Measurements from ENCODE around the gene GPR3.

The GPR3 gene

GRCh38 chr1:27392096-27392777 lies at the start of gene GPR3:
TSS of gene GPR3 (plus strand) at chr1:27392622. CDS start at chr1:27393799, 1,177 bp downstream.
- peak; percentile 49; the same call in 1 of the 2 replicates for TF ChIP-seq CTCF (conservative IDR thresholded peaks at IDR 0.05; ENCODE audit: low read depth, low read length)
- no peaks in the 10 kb centered on the region for H3K79me2 ChIP-seq (ENCODE audit: insufficient read depth, low read depth)
- no peaks in the 10 kb centered on the region; the same call in 1 of the 2 replicates for H3K27me3 ChIP-seq (ENCODE audit: insufficient read depth, low read depth)
- peak within 1 kb of the TSS; percentile 48 for H3K4me3 ChIP-seq (IDR thresholded peaks at IDR 0.05; ENCODE audit: insufficient read depth, low read depth, low read length)
- no peaks in the 10 kb centered on the region for H3K36me3 ChIP-seq (ENCODE audit: insufficient read depth)
- peaks cover 7% of the 10 kb centered on the region for H3K4me1 ChIP-seq (ENCODE audit: low read depth, poor library complexity, severe bottlenecking)
- peak within 1 kb of the TSS; percentile 90 for H2AFZ ChIP-seq (ENCODE audit: low read depth)
- H4K20me1 ChIP-seq (ENCODE audit: insufficient read depth) = no peaks in the 10 kb centered on the region
- peak within 1 kb of the TSS; percentile 69 for H3K9ac ChIP-seq
- H3K27ac ChIP-seq = no peak within 1 kb of the TSS
- H3K4me2 ChIP-seq = peak within 1 kb of the TSS; percentile 96

- no peak overlapping the region for H3K4me3 ChIP-seq (IDR thresholded peaks at IDR 0.05; ENCODE audit: insufficient read depth, low read depth, low read length)
- no peak overlapping the region for H3K27ac ChIP-seq
- no peaks in the 10 kb centered on the region for H3K79me2 ChIP-seq (ENCODE audit: insufficient read depth, low read depth)
- no peak overlapping the region for H3K4me2 ChIP-seq
- TF ChIP-seq CTCF (conservative IDR thresholded peaks at IDR 0.05; ENCODE audit: low read depth, low read length) = no peak
- H3K27me3 ChIP-seq (ENCODE audit: insufficient read depth, low read depth) = no peaks in the 10 kb centered on the region
- no peak overlapping the region for H2AFZ ChIP-seq (ENCODE audit: low read depth)
- H3K9ac ChIP-seq = no peak overlapping the region
- no peaks in the 10 kb centered on the region for H4K20me1 ChIP-seq (ENCODE audit: insufficient read depth)
- no peaks in the 10 kb centered on the region for H3K4me1 ChIP-seq (ENCODE audit: low read depth, poor library complexity, severe bottlenecking)
- H3K36me3 ChIP-seq (ENCODE audit: insufficient read depth) = no peaks in the 10 kb centered on the region
These were observed 49.4 kb upstream of the GPR3 start for GRCh38 chr1:27342778-27343638.

GRCh38 chr1:27343639-27344025 lies 48.8 kb upstream of the GPR3 start:
- Histone ChIP-seq H2AFZ (ENCODE audit: low read depth) (no peak overlapping the region), H3K36me3 (ENCODE audit: insufficient read depth) (no peaks in the 10 kb centered on the region), H3K9ac (no peak overlapping the region), H3K4me3 (IDR thresholded peaks at IDR 0.05; ENCODE audit: insufficient read depth, low read depth, low read length) (no peak overlapping the region), H3K27ac (no peak overlapping the region), H3K4me1 (ENCODE audit: low read depth, poor library complexity, severe bottlenecking) (no peaks in the 10 kb centered on the region), H3K4me2 (no peak overlapping the region), H3K27me3 (ENCODE audit: insufficient read depth, low read depth) (no peaks in the 10 kb centered on the region), H4K20me1 (ENCODE audit: insufficient read depth) (no peaks in the 10 kb centered on the region), H3K79me2 (ENCODE audit: insufficient read depth, low read depth) (no peaks in the 10 kb centered on the region)
- TF ChIP-seq CTCF (conservative IDR thresholded peaks at IDR 0.05; ENCODE audit: low read depth, low read length) = no peak

- TF ChIP-seq CTCF (conservative IDR thresholded peaks at IDR 0.05; ENCODE audit: low read depth, low read length) = no peak
- no peaks in the 10 kb centered on the region for H3K79me2 ChIP-seq (ENCODE audit: insufficient read depth, low read depth)
- H3K27ac ChIP-seq = no peak overlapping the region
- H2AFZ ChIP-seq (ENCODE audit: low read depth) = no peak overlapping the region
- H3K36me3 ChIP-seq (ENCODE audit: insufficient read depth) = no peaks in the 10 kb centered on the region
- no peak overlapping the region for H3K4me3 ChIP-seq (IDR thresholded peaks at IDR 0.05; ENCODE audit: insufficient read depth, low read depth, low read length)
- H3K4me2 ChIP-seq = no peak overlapping the region
- H3K4me1 ChIP-seq (ENCODE audit: low read depth, poor library complexity, severe bottlenecking) = no peaks in the 10 kb centered on the region
- H4K20me1 ChIP-seq (ENCODE audit: insufficient read depth) = no peaks in the 10 kb centered on the region
- H3K9ac ChIP-seq = no peak overlapping the region
- H3K27me3 ChIP-seq (ENCODE audit: insufficient read depth, low read depth) = no peaks in the 10 kb centered on the region
These were observed 47.1 kb upstream of the GPR3 start for GRCh38 chr1:27345272-27345671.

Measured in KMS-11 (cell line).